H1 (cell line): ENCODE results near the gene IPO11. TPM values are rescaled to one million over a fixed set of nuclear protein-coding genes. Genes with fewer than 3 reads are reported as not detected.

Source experiments
- CHD7 ChIP-seq: fragments of 300-600 bp; sonication (generic); IDR thresholded peaks from 2 replicates; pipeline ENCODE4 v1.7.1; 2012; ENCODE audit warnings: low read length, moderate library complexity, mild to moderate bottlenecking, inconsistent platforms; ENCODE audit not compliant: insufficient replicate concordance
- E2F6 ChIP-seq: IDR thresholded peaks from 2 replicates; pipeline ENCODE4 v1.6.1; 2012; ENCODE audit warnings: inconsistent platforms
- MAFK ChIP-seq: IDR thresholded peaks from 2 replicates; pipeline ENCODE4 v1.6.1; 2012; ENCODE audit warnings: low read depth, mild to moderate bottlenecking, improper control_type of control experiment, low read length
- NANOG ChIP-seq: IDR thresholded peaks from 2 replicates; pipeline ENCODE4 v1.6.1; 2011; ENCODE audit warnings: low read length, low read depth, mild to moderate bottlenecking, inconsistent platforms; ENCODE audit not compliant: insufficient read depth, poor library complexity, severe bottlenecking
- polyA plus RNA-seq, 7 experiments: library from polyadenylated mRNA; depleted of rRNA in 3 of 7; stranded (reverse) in 5 of 7; unstranded in 2 of 7; fragments of >200 nt in 5 of 7; fragments of 200-250 nt in 2 of 7; gene quantifications; 1 replicate in 5 of 7; 2 replicates in 1 of 7; 4 replicates in 1 of 7; pipeline versions ENCODE4 v1.2.1 to v1.2.3, GENCODE V29; 2011 to 2013; ENCODE audit warnings: missing spikeins in 2 of 7, mixed read lengths in 2 of 7
- total RNA-seq: library from RNA; stranded (reverse); fragmentation: NEBNext Ultra II Directional; extraction: Animal tissue kit (Norgen Biotek cat#: 25700); gene quantifications from 2 replicates; pipeline ENCODE4 v1.2.1, GENCODE V29; 2021

Gene IPO11
- total and polyA plus RNA-seq, 2 of the 8 experiments (the other 6 are each of a cell fraction or from before 2014, with no cell fraction given), result 23.6 to 64.4 TPM

- TF ChIP-seq CHD7 (no peak), MAFK (no peak), NANOG (no peak), E2F6 (no peak)
Observed at GRCh38 chr5:62579761-62580160, 167.2 kb downstream of the IPO11 start (continued).
